NT2/D1 (cell line): ENCODE results near the gene XRN2.

ENCODE experiments used
- DNase-seq: peaks from one replicate; pipeline ENCODE4 v3.0.0-alpha.2; 2011; ENCODE audit warnings: low read depth, low spot score
- H3K27me3 ChIP-seq: 2 replicates; pipeline ENCODE4 v1.6.0; 2011; ENCODE audit warnings: mild to moderate bottlenecking; ENCODE audit not compliant: insufficient read length, insufficient read depth
- H3K36me3 ChIP-seq: 2 replicates; pipeline ENCODE4 v1.6.1; 2011; ENCODE audit warnings: mild to moderate bottlenecking, low read length, mixed read lengths; ENCODE audit not compliant: insufficient read depth, insufficient read length
- H3K4me1 ChIP-seq: 2 replicates; pipeline ENCODE4 v1.5.1; 2011; ENCODE audit not compliant: insufficient read depth, insufficient read length
- H3K4me3 ChIP-seq: 2 replicates; pipeline ENCODE4 v1.5.1; 2011; ENCODE audit warnings: low read depth; ENCODE audit not compliant: insufficient read length
- H3K9ac ChIP-seq: 2 replicates; pipeline ENCODE4 v1.6.0; 2011; ENCODE audit warnings: low read depth; ENCODE audit not compliant: insufficient read length
- H3K9me3 ChIP-seq: 2 replicates; pipeline ENCODE4 v1.5.1; 2011; ENCODE audit warnings: mild to moderate bottlenecking, low read length; ENCODE audit not compliant: insufficient read depth
- SUZ12 ChIP-seq: IDR thresholded peaks from 2 replicates; pipeline ENCODE4 v1.6.1; 2011; ENCODE audit not compliant: insufficient read length, insufficient read depth; ENCODE audit errors: extremely low read depth
- YY1 ChIP-seq: IDR thresholded peaks from 2 replicates; pipeline ENCODE4 v1.6.1; 2011; ENCODE audit not compliant: insufficient read length, insufficient read depth
- ZNF274 ChIP-seq: IDR thresholded peaks from 2 replicates; pipeline ENCODE4 v1.6.1; 2011; ENCODE audit warnings: mild to moderate bottlenecking, low read depth, low read length

The XRN2 gene

DNA sequence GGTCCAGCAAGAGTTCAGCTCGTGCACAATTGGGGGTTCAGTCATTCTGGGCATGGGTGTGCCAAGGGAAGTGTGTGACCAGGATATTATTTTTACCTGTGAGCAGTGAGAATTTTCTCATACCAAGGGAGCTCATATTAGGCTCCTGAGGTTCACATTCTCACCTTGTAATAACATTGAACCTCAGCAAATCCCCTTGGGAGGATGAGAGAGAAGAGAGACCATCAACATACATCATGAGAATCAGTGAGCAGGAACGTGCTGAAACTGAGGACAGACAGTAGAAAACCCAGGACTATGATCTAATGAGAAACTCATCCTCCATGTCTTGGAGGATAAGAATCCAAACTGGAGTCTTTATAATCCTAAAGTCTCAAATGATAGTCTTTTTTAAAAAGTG, 33.4 kb upstream of the XRN2 start:
- H3K27me3 ChIP-seq: no peaks in the 10 kb centered on the region
- no peaks in the 10 kb centered on the region for H3K4me1 ChIP-seq
- H3K36me3 ChIP-seq: no peaks in the 10 kb centered on the region
- no peak for DNase-seq
- no peak overlapping the region for H3K9ac ChIP-seq
- no peak overlapping the region for H3K4me3 ChIP-seq
- TF ChIP-seq SUZ12 (no peak), ZNF274 (no peak), YY1 (no peak)
- H3K9me3 ChIP-seq: peaks cover 22% of the 10 kb centered on the region; the same call in 1 of the 2 replicates

DNA sequence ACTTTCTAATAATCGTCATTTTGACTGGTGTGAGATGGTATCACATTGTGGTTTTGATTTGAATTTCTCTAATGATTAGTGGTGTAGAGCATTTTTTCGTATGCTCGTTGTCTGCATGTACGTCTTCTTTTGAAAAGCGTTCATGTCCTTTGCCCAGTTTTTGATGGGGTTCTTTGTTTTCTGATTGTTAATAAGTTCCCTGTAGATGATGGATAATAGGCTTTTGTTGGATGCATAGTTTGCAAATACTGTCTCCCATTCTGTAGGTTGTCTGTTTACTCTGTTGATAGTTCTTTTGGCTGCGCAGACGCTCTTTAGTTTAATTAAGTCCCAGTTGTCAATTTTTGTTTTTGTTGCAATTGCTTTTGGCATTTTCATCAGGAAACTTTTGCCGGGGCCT, 32.3 kb upstream of the XRN2 start:
- Histone ChIP-seq H3K9ac (no peak overlapping the region), H3K4me1 (no peaks in the 10 kb centered on the region), H3K36me3 (no peaks in the 10 kb centered on the region), H3K27me3 (no peaks in the 10 kb centered on the region), H3K4me3 (no peak overlapping the region), H3K9me3 (peaks cover 22% of the 10 kb centered on the region; the same call in 1 of the 2 replicates)
- TF ChIP-seq YY1: no peak
- no peak for TF ChIP-seq ZNF274
- TF ChIP-seq SUZ12: no peak
- DNase-seq: no peak

DNA sequence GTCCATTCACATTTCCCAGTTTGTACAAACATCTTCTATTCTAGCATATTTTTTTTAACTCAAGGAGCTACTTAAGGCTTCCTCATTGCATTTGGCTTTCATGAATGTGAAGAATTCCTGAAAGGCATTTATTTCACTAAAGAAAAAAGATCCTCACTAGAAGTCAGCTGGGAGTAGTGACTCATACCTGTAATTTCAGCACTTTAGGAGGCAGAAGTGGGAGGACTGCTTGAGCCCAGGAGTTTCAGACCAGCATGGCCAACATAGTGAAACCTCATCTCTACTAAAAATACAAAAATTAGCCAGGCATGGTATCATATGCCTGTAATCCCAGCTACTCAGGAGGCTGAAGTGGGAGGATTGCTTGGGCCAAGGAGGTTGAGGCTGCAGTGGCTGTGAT, 30.9 kb upstream of the XRN2 start:
- H3K4me3 ChIP-seq: no peak overlapping the region
- no peak overlapping the region for H3K9ac ChIP-seq
- H3K27me3 ChIP-seq: no peaks in the 10 kb centered on the region
- no peaks in the 10 kb centered on the region for H3K36me3 ChIP-seq
- DNase-seq: no peak
- TF ChIP-seq YY1: no peak
- no peak for TF ChIP-seq ZNF274
- no peak for TF ChIP-seq SUZ12
- peaks cover 9% of the 10 kb centered on the region; the same call in 1 of the 2 replicates for H3K9me3 ChIP-seq
- no peaks in the 10 kb centered on the region for H3K4me1 ChIP-seq

DNA sequence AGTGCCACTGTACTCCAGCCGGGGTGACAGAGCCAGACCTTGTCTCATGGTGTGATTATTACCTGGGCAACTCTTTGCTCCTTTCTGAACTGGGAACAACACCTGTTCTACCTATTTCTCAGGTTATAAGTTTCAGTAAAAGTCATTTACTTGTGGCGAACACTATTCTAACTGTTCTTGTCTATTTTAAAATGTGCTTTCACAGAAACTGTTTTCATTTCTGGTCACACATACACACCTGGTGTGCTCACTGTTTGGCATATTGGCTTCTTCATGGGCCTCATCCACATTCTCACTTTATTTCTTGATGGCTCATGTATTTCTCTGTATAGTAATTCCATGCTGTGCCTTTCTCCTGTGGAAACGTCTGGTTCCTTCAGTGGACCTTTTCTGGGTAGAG, 30.5 kb upstream of the XRN2 start:
- H3K4me1 ChIP-seq: no peaks in the 10 kb centered on the region
- H3K4me3 ChIP-seq: no peak overlapping the region
- 0 out of 2 replicates have a peak, but pooled peaks cover 5% of the 10 kb centered on the region for H3K9me3 ChIP-seq
- H3K9ac ChIP-seq: no peak overlapping the region
- no peaks in the 10 kb centered on the region for H3K36me3 ChIP-seq
- DNase-seq: no peak
- no peak for TF ChIP-seq YY1
- no peak for TF ChIP-seq SUZ12
- TF ChIP-seq ZNF274: no peak
- H3K27me3 ChIP-seq: no peaks in the 10 kb centered on the region

DNA sequence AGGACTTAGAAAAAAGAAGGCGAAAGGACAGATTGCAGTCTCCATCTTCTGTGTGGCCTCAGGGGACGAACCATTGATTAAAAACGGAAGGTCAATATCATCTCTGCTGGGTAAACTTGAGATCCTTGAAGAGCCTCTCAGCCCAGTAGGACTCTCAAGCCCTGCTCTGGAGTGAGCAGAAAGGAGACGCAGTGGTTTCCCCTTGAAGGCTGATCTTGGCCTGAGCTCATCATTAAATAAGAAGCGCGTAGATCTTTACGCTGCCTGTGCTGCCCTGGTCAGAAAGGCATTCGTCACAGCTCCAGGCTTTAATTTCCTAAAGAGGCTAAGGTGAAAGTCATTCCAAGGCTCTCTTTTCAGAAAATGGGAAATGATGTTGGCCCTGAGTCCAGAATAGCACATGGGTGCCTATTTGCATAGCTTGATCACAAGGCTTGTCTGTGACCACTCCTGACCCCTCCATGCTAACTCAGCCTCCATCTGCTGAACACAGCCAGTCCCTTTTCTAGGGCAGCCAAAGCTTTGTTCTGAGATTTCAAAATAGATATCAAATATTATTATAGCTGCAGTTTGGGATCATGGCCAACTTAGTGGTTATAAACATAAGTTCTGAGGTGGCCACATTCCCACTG, 29.3 kb upstream of the XRN2 start:
- Histone ChIP-seq H3K27me3 (no peaks in the 10 kb centered on the region), H3K9me3 (no peaks in the 10 kb centered on the region), H3K9ac (no peak overlapping the region), H3K4me3 (no peak overlapping the region), H3K36me3 (no peaks in the 10 kb centered on the region), H3K4me1 (no peaks in the 10 kb centered on the region)
- no peak for DNase-seq
- TF ChIP-seq SUZ12 (no peak), ZNF274 (no peak), YY1 (no peak)

DNA sequence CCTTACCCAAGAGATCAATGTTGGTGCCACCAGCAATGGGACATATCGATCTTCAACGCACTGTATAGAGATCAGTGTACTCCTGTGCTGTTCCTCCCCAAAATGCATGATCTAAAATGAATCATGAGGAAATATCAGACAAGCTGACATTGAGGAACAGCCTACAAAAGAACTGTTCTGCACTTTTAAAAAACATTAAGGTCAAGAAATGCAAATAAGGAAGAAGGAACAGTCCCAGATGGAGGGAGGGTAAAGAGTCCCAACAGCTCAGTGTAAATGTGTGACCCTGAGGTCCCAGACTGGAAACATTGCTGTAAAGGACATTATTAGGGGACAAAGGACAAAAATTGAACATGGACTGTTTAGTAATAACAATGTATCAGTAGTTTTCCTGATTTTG, 24.3 kb upstream of the XRN2 start:
- Histone ChIP-seq H3K4me3 (no peak overlapping the region), H3K4me1 (no peaks in the 10 kb centered on the region), H3K9ac (no peak overlapping the region), H3K36me3 (no peaks in the 10 kb centered on the region), H3K27me3 (no peaks in the 10 kb centered on the region), H3K9me3 (no peaks in the 10 kb centered on the region)
- no peak for DNase-seq
- TF ChIP-seq SUZ12: no peak
- no peak for TF ChIP-seq ZNF274
- TF ChIP-seq YY1: no peak

DNA sequence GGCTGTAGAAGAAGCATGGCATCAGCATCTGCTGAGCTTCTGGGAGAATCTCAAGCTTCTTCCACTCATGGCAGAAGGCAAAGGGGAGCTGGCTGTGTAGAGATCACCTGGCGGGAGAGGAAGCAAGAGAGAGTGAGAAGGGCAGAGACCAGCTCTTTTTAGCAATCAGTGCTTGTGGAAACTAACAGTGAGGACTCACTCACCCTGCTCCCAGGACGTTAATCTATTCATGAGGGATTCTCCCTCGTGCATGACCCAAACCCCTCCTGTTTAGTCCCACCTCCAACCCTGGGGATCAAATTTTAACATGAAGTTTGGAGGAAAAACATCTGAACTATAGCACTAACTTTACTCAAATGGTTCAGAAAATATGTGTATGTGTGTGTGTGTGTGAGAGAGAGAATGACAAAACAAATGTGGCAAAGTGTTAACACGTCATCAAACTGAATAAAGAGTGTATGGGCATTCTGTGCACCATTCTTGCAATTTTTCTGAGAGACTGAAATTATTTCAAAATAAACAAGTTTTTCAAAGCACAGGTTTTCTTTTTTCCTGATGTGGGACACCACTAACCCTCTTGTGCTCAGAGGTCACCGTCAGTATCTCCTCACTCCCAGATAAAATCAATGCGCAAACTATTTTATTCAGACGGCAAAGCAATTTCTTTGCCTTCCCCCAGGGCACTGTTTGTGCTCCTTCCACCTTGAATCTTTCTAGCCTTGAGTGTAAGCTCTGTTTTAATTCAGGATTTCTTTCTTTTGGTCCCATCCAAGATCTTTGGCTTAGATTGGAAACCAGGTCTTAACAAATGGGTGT, 23.2 kb upstream of the XRN2 start:
- no peaks in the 10 kb centered on the region for H3K4me1 ChIP-seq
- H3K9me3 ChIP-seq: no peaks in the 10 kb centered on the region
- H3K27me3 ChIP-seq: no peaks in the 10 kb centered on the region
- no peaks in the 10 kb centered on the region for H3K36me3 ChIP-seq
- no peak for DNase-seq
- H3K4me3 ChIP-seq: no peak overlapping the region
- TF ChIP-seq YY1: no peak
- H3K9ac ChIP-seq: no peak overlapping the region
